ENCODE measurements around the gene MAOB.

MAOB gene

DNA sequence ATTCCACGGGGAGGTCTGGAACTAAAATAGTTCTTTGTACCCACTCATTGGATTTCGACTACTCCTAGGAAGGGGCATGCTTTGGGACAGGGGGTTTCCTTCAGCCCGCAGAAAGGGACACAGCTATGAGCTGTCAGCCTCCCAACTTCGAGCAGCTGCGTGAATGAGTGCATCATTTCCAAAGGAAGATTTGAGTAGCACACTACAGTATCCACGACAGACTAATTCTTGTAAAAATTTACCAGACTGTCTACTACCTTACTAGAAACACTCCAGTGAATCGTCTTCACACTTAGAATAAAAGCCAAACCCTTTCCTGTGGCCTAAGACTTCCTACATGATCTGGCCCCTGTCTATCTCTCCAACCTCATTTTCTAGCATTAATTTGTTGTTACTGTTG lies 124.2 kb downstream of the MAOB start:
- no peak overlapping the region for H3K4me3 ChIP-seq (ENCODE audit: low read depth, low read length)
- TF ChIP-seq, protein P1, sequence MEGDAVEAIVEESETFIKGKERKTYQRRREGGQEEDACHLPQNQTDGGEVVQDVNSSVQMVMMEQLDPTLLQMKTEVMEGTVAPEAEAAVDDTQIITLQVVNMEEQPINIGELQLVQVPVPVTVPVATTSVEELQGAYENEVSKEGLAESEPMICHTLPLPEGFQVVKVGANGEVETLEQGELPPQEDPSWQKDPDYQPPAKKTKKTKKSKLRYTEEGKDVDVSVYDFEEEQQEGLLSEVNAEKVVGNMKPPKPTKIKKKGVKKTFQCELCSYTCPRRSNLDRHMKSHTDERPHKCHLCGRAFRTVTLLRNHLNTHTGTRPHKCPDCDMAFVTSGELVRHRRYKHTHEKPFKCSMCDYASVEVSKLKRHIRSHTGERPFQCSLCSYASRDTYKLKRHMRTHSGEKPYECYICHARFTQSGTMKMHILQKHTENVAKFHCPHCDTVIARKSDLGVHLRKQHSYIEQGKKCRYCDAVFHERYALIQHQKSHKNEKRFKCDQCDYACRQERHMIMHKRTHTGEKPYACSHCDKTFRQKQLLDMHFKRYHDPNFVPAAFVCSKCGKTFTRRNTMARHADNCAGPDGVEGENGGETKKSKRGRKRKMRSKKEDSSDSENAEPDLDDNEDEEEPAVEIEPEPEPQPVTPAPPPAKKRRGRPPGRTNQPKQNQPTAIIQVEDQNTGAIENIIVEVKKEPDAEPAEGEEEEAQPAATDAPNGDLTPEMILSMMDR (IDR thresholded peaks at IDR 0.05; ENCODE audit: borderline replicate concordance, insufficient read depth, low read depth, low read length), result no peak

DNA sequence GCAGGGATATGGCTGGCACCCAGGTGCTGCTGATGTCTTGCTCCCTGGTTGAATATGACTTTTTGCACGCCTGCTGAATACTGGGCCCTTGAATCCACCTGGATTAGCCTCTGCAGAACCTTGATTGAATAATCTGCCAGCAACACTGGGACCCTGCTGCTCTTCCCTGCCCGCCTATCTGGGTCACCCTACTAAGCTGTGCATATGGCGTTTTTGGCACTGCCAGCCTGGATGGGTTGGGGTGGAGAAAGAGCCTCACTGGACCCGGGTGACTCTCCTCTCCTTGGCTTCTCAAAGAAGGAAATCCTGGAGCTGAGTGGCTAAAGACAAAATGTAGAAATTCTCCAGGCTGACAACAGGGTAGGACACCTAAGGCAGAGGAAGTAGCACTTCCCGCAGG lies 126.2 kb downstream of the MAOB start:
- TF ChIP-seq, protein P1 (IDR thresholded peaks at IDR 0.05; ENCODE audit: borderline replicate concordance, insufficient read depth, low read depth, low read length), result no peak
- H3K4me3 ChIP-seq (ENCODE audit: low read depth, low read length), result no peak overlapping the region

DNA sequence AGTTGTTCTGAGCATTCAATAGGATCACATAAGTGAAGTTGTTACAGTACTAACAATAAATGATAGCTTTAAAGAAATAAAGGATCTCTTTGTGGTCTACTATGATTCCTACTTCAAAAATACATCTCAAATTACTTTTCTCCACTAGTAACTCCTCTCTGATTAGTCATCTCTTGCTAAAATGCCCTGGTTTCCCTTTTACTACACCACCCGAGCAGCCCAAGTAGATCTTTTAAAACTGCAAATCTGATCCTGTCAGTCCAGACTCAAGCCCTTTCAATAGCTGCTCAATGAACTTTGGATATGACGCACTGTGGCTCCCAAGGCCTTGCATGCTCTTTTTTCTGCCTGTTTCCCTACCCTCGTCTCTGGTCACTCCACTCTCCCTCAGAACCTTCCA lies 128.6 kb downstream of the MAOB start:
- no peak overlapping the region for H3K4me3 ChIP-seq (ENCODE audit: low read depth, low read length)

DNA sequence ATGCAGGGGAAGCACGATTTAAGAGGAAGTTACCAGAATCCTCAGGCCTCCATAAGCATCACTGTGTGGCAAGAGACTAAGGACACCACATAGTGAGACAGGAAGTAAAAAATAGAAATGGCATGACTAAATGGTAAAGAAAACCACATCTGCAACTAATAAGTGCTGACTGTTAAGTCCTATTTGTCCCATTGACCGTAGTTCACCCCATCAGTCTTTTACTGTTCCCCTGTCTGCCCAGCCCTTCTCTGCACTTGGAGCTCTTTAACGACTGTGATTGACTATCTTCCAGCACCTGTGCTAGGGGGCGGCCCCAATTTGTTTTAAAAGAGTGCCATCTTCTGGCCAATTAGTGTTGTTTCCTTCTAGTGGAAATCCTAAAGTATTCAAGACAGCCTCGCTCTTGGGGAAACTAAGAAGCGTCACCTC lies 132.0 kb downstream of the MAOB start:
- TF ChIP-seq, protein P1 (IDR thresholded peaks at IDR 0.05; ENCODE audit: borderline replicate concordance, insufficient read depth, low read depth, low read length), result peak; percentile 32; the same call in 1 of the 2 replicates

More for the DNA sequence above, 128.6 kb downstream of the MAOB start:
- TF ChIP-seq, protein P1 (IDR thresholded peaks at IDR 0.05; ENCODE audit: borderline replicate concordance, insufficient read depth, low read depth, low read length), result no peak

DNA sequence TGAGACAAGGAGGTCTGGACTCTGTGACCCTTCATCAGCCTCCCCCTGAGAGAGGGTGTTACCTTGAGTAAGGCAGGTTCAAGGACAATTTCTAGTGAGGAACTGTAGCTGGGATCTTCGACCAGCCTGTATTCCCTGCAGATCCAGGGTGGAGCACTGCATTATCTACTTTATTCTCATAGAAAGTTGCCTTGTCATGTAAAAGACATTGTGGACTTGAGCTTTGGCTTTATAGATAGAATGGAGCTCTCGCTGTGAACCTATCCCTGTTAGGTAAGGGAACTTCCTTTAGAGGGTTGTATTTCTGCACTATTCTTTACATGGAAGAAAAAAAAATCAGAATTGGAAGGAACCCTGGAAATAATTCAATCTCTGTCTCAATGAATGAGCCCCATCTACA lies 134.8 kb downstream of the MAOB start:
- no peak overlapping the region for H3K4me3 ChIP-seq (ENCODE audit: low read depth, low read length)
- TF ChIP-seq, protein P1 (IDR thresholded peaks at IDR 0.05; ENCODE audit: borderline replicate concordance, insufficient read depth, low read depth, low read length), result no peak

More for the DNA sequence above, 132.0 kb downstream of the MAOB start:
- H3K4me3 ChIP-seq (ENCODE audit: low read depth, low read length), result no peak overlapping the region

DNA sequence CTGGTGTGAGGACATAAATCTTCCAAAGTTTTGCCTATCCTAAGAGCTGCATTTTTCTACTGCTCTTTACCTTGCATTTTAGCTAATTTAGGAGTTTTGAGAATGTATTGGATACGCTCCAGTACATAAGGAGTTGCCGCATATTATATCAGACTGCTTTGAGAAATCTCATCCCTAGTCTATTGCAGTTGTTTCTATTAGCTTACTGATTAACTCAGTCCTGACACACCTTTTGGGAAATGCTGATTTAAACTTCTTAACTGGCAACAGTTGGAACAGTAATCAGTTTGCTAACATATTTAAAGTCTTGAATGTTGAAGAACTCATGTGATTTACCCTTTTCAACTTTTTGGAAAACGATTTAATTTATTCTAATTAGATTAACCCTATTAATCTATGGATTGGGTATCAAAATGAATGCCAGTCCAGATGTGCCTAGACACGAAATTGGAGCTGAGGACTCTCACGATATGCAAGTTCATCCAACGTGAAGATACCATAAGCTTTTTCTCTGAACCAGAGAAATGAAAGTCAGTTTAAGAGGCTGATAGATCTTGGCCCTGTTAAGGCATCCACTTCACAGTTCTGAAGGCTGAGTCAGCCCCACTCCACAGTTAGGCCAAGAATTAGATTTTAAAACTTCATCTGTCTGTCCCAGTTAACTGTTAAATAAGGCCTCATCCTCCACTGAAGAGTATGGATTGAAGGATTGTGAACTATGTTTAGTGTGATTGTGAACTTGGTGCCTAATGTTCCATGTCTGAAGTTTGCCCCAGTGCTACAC lies 136.1 kb downstream of the MAOB start:
- H3K4me3 ChIP-seq (ENCODE audit: low read depth, low read length), result no peak overlapping the region
- TF ChIP-seq, protein P1 (IDR thresholded peaks at IDR 0.05; ENCODE audit: borderline replicate concordance, insufficient read depth, low read depth, low read length), result no peak

DNA sequence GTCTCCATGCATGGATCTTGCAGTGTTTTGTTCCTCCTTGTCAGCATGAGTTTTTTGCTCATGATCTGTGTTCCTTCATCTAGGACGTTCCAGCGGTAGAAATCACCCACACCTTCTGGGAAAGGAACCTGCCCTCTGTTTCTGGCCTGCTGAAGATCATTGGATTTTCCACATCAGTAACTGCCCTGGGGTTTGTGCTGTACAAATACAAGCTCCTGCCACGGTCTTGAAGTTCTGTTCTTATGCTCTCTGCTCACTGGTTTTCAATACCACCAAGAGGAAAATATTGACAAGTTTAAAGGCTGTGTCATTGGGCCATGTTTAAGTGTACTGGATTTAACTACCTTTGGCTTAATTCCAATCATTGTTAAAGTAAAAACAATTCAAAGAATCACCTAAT lies 138.0 kb downstream of the MAOB start:
- H3K4me3 ChIP-seq (ENCODE audit: low read depth, low read length), result no peak overlapping the region
- TF ChIP-seq, protein P1 (IDR thresholded peaks at IDR 0.05; ENCODE audit: borderline replicate concordance, insufficient read depth, low read depth, low read length), result no peak

Data from GM12875 (cell line).